Endothelial cell (in vitro differentiated cells): ENCODE data around the gene CHST1. TPM values are rescaled to one million over a fixed set of nuclear protein-coding genes. Genes with fewer than 3 reads are reported as not detected.
A peak's percentile ranks its signal among the peaks of the same experiment; 100 is the strongest.

Experiments used
- DNase-seq: peaks from one replicate; pipeline ENCODE4 v3.0.0; 2021; ENCODE audit warnings: low spot score
- H3K27ac Mint-ChIP-seq: one replicate; pipeline ENCODE4 v1.8.0; 2021; ENCODE audit warnings: mixed read lengths, inconsistent platforms; ENCODE audit not compliant: unreplicated experiment
- H3K27me3 Mint-ChIP-seq: one replicate; pipeline ENCODE4 v1.8.0; 2021; ENCODE audit warnings: mild to moderate bottlenecking, moderate library complexity, mixed read lengths, inconsistent platforms; ENCODE audit not compliant: unreplicated experiment
- H3K36me3 Mint-ChIP-seq: one replicate; pipeline ENCODE4 v1.8.0; 2021; ENCODE audit warnings: mild to moderate bottlenecking, low read depth, mixed read lengths, inconsistent platforms; ENCODE audit not compliant: unreplicated experiment
- H3K4me1 Mint-ChIP-seq: one replicate; pipeline ENCODE4 v1.8.0; 2021; ENCODE audit warnings: mild to moderate bottlenecking, mixed read lengths, inconsistent platforms; ENCODE audit not compliant: unreplicated experiment
- H3K4me3 Mint-ChIP-seq: one replicate; pipeline ENCODE4 v1.8.0; 2021; ENCODE audit warnings: mild to moderate bottlenecking, mixed read lengths, inconsistent platforms; ENCODE audit not compliant: unreplicated experiment
- H3K9me3 Mint-ChIP-seq: one replicate; pipeline ENCODE4 v1.8.0; 2021; ENCODE audit warnings: mixed read lengths, inconsistent platforms; ENCODE audit not compliant: unreplicated experiment
- CTCF ChIP-seq: fragments of 200-600 bp; sonication (generic); IDR thresholded peaks from one replicate; pipeline ENCODE4 v1.5.0; 2021; ENCODE audit warnings: antibody characterized with exemption; ENCODE audit not compliant: unreplicated experiment
- total RNA-seq: library from RNA; stranded (reverse); fragmentation: NEBNext Ultra II Directional; extraction: Animal tissue kit (Norgen Biotek cat#: 25700); gene quantifications from one replicate; pipeline ENCODE4 v1.2.1, GENCODE V29; 2021; ENCODE audit not compliant: unreplicated experiment

The CHST1 gene
- total RNA-seq, 1 donor from 2014 or later: 275 TPM

GRCh38 chr11:45674481-45675190, 9.2 kb upstream of the CHST1 start:
- peaks cover 3% of the 10 kb centered on the region for H3K27me3 Mint-ChIP-seq
- H3K4me3 Mint-ChIP-seq: no peak overlapping the region
- no peak for DNase-seq
- H3K9me3 Mint-ChIP-seq: no peaks in the 10 kb centered on the region
- TF ChIP-seq CTCF: no peak
- H3K4me1 Mint-ChIP-seq: peaks cover 31% of the 10 kb centered on the region
- no peak overlapping the region for H3K27ac Mint-ChIP-seq
- no peaks in the 10 kb centered on the region for H3K36me3 Mint-ChIP-seq

DNA sequence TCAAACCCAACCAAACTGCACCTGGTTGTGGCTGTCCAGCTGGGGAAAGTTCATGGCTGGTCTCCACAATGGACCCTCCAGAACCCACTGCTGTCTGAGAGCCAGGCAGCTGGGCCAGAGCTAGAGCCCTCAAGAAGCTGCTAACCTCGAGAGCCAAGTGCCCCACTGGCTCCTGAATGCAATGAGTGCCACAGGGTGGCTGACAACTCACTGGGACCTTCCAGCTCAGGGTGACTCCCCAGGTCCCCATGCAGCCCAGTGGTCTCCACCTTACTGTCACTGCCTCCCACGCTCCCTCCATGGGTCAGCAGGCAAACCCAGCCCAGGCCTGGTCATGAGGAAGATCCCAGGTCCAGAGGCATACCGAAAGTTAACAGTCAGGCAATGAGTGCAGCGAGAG, 8.0 kb upstream of the CHST1 start:
- no peak for TF ChIP-seq CTCF
- no peak for DNase-seq
- Mint-ChIP-seq H3K4me1 (peaks cover 35% of the 10 kb centered on the region), H3K27ac (no peak overlapping the region), H3K36me3 (no peaks in the 10 kb centered on the region), H3K9me3 (no peaks in the 10 kb centered on the region), H3K27me3 (peaks cover 1% of the 10 kb centered on the region), H3K4me3 (no peak overlapping the region)

DNA sequence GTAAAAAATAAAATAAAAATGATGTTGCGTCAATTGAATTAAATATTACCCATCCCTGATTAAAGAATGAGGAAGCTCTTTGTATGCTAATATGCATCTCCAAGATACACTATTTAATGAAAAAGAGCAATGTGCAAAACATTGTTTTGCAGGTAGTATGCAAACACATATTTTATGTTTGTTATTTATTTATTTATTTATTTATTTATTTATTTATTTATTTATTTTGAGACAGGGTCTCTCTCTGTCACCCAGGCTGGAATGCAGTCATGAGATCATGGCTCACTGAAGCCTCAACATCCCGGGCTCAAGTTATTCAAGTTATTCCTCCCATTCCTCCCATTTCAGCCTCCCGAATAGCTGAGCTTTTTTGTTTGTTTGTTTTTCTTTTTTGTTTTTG, 7.2 kb upstream of the CHST1 start:
- H3K27me3 Mint-ChIP-seq: peaks cover 1% of the 10 kb centered on the region
- no peaks in the 10 kb centered on the region for H3K9me3 Mint-ChIP-seq
- TF ChIP-seq CTCF: no peak
- no peak overlapping the region for H3K27ac Mint-ChIP-seq
- no peak overlapping the region for H3K4me3 Mint-ChIP-seq
- H3K4me1 Mint-ChIP-seq: peaks cover 39% of the 10 kb centered on the region
- no peaks in the 10 kb centered on the region for H3K36me3 Mint-ChIP-seq
- no peak for DNase-seq

GRCh38 chr11:45671246-45672171, 6.1 kb upstream of the CHST1 start:
- peaks cover 37% of the 10 kb centered on the region for H3K4me1 Mint-ChIP-seq
- no peaks in the 10 kb centered on the region for H3K9me3 Mint-ChIP-seq
- no peak overlapping the region for H3K27ac Mint-ChIP-seq
- no peaks in the 10 kb centered on the region for H3K36me3 Mint-ChIP-seq
- peak; percentile 26 for TF ChIP-seq CTCF
- no peak for DNase-seq
- no peak overlapping the region for H3K4me3 Mint-ChIP-seq
- H3K27me3 Mint-ChIP-seq: peaks cover 5% of the 10 kb centered on the region
